ENCODE data around the gene CD19. TPM values are rescaled to one million over a fixed set of nuclear protein-coding genes. Genes with fewer than 3 reads are reported as not detected.

The CD19 gene
- polyA plus RNA-seq, 3 donors = 0.28 to 0.75 (median 0.65) TPM

GRCh38 chr16:28924762-28925385, 6.9 kb upstream of the CD19 start, which contains the start of gene RABEP2:
RABEP2 (minus strand) TSS chr16:28925238; CDS start chr16:28925163, 75 bp downstream.
- WGBS (ENCODE audit: insufficient coverage) = under 1% methylated on average over 55 of the region's 66 CpGs
- Histone ChIP-seq H2AFZ (ENCODE audit: insufficient read depth, low read depth, low read length, poor library complexity, severe bottlenecking) (peak within 1 kb of the TSS; percentile 98), H3K4me1 (ENCODE audit: control insufficient read depth in 1 of 2, insufficient read depth in 2 of 2, low read length in 2 of 2) (peaks cover 11 to 17% of the 10 kb centered on the region in 2 donors)

More at GRCh38 chr16:28924762-28925385, 6.9 kb upstream of the CD19 start, which contains the start of gene RABEP2:
- Histone ChIP-seq H3K36me3 (replicated peaks in 1 of 2; ENCODE audit: control insufficient read depth in 1 of 2, insufficient read depth in 2 of 2, low read length in 2 of 2) (peaks cover 1 to 7% of the 10 kb centered on the region in 2 donors), H3K4me3 (replicated peaks in 1 of 3; ENCODE audit: low read depth in 2 of 3, low read length in 3 of 3) (peak within 1 kb of the TSS; percentile 70 to 96 (median 79)), H3K9me3 (replicated peaks in 1 of 2; ENCODE audit: control insufficient read depth in 1 of 2, insufficient read depth in 1 of 2, low read length in 2 of 2) (no peaks in the 10 kb centered on the region), H3K9ac (ENCODE audit: insufficient read depth, low read length, poor library complexity, severe bottlenecking) (peak within 1 kb of the TSS; percentile 98), H4K20me1 (ENCODE audit: insufficient read depth, low read length) (peaks cover 10% of the 10 kb centered on the region), H3K27me3 (ENCODE audit: control insufficient read depth in 2 of 2, insufficient read depth in 2 of 2, low read length in 2 of 2) (no peaks in the 10 kb centered on the region), H3K79me2 (ENCODE audit: insufficient read depth, low read length) (peaks cover 8% of the 10 kb centered on the region), H3K27ac (ENCODE audit: low read depth in 1 of 2, low read length in 2 of 2) (peak within 1 kb of the TSS; percentile 90 to 95), H3K4me2 (replicated peaks; ENCODE audit: extremely low read depth, low read length, poor library complexity, severe bottlenecking) (peak within 1 kb of the TSS; percentile 95)
- Mint-ChIP-seq H3K27me3 (ENCODE audit: low read depth in 3 of 3) (peaks cover 0 to 7% (median 0%) of the 10 kb centered on the region in 3 donors), H3K4me1 (peaks cover 18% of the 10 kb centered on the region), H3K9me3 (no peaks in the 10 kb centered on the region), H3K36me3 (peaks cover 8 to 22% of the 10 kb centered on the region in 2 donors), H3K27ac (peak within 1 kb of the TSS; percentile 91 to 97 (median 94)), H3K4me3 (peak within 1 kb of the TSS; percentile 94 to 97)
- no peak for TF ChIP-seq CTCF (IDR thresholded peaks at IDR 0.05)
- DNase-seq = peak; percentile 81 to 86 (median 84)
- intact Hi-C loops (cut with micrococcal nuclease) = loop anchor here in 1 of 2 donors (10.0 kb wide), 2 partner anchors 80 to 370 kb away; partner anchors contain the start of genes SGF29 and TUFM
